Panc1 (cell line): ENCODE results near the gene NUDT19. TPM values are rescaled to one million over a fixed set of nuclear protein-coding genes. Genes with fewer than 3 reads are reported as not detected.
A peak's percentile ranks its signal among the peaks of the same experiment; 100 is the strongest.

ENCODE experiments used
- ATAC-seq: fragments of 200-7000 bp; cut with Tn5 transposase; 2 replicates; pipeline ENCODE4 v1.9.1; 2020; ENCODE audit warnings: mild to moderate bottlenecking, moderate library complexity
- BruUV-seq: library from RNA; stranded (reverse); fragments of 400-500 nt; replicated peaks from 2 replicates; lab custom pipeline; 2021; lab: Mats Ljungman, UMichigan
- CTCF ChIA-PET: fragments of 300-600 bp; sonication (Branson Sonifier 250); formaldehyde crosslinking; loops from one replicate; lab custom pipeline; 2022; ENCODE audit warnings: antibody characterized with exemption; lab: Charles Lee
- POLR2A ChIA-PET: fragments of 300-600 bp; sonication (Branson Sonifier 250); formaldehyde crosslinking; loops from one replicate; lab custom pipeline; 2022; ENCODE audit warnings: antibody characterized with exemption; lab: Charles Lee
- DNase-seq: peaks from one replicate; pipeline ENCODE4 v3.0.0-alpha.2; 2010; ENCODE audit warnings: low read depth, low spot score
- H3K27ac ChIP-seq: 2 replicates; pipeline ENCODE4 v1.5.1; 2011; ENCODE audit warnings: mild to moderate bottlenecking, low read length, inconsistent platforms
- H3K27me3 ChIP-seq: fragments of 200-500 bp; sonication (Bioruptor generic); 2 replicates; pipeline ENCODE4 v1.6.0; 2014; ENCODE audit warnings: low read length, inconsistent platforms; ENCODE audit not compliant: control insufficient read depth, insufficient read depth
- H3K36me3 ChIP-seq: fragments of 200-500 bp; sonication (Bioruptor generic); 2 replicates; pipeline ENCODE4 v1.5.1; 2014; ENCODE audit warnings: inconsistent platforms, mild to moderate bottlenecking, low read length, moderate library complexity; ENCODE audit not compliant: control insufficient read depth, insufficient read depth
- H3K4me1 ChIP-seq: 2 replicates; pipeline ENCODE4 v1.5.1; 2011; ENCODE audit warnings: inconsistent platforms, mild to moderate bottlenecking, low read length, moderate library complexity; ENCODE audit not compliant: control insufficient read depth, insufficient read depth
- H3K4me3 ChIP-seq, 2 experiments: 2 replicates each; pipeline ENCODE4 v1.5.1; 2011 to 2012; ENCODE audit warnings: low read depth in 2 of 2, low read length in 2 of 2, mild to moderate bottlenecking in 2 of 2, inconsistent platforms in 1 of 2, moderate library complexity in 1 of 2
- H3K9me3 ChIP-seq: fragments of 200-500 bp; sonication (Bioruptor generic); 2 replicates; pipeline ENCODE4 v1.5.1; 2014; ENCODE audit warnings: low read depth, mild to moderate bottlenecking, inconsistent platforms, low read length, moderate library complexity; ENCODE audit not compliant: control insufficient read depth, insufficient read depth
- CTCF ChIP-seq: fragments of 450-650 bp; IDR thresholded peaks from 2 replicates; pipeline ENCODE4 v1.5.1; 2017; ENCODE audit warnings: mild to moderate bottlenecking
- POLR2AphosphoS5 ChIP-seq: IDR thresholded peaks from 2 replicates; pipeline ENCODE4 v1.6.1; 2012; ENCODE audit warnings: mild to moderate bottlenecking, low read depth, low read length, moderate library complexity
- REST ChIP-seq, 2 experiments: IDR thresholded peaks; 2 replicates each; pipeline ENCODE4 v1.6.1; 2011 to 2012; ENCODE audit warnings: low read depth in 2 of 2, control low read depth in 1 of 2, low read length in 1 of 2, mild to moderate bottlenecking in 1 of 2, moderate library complexity in 1 of 2; ENCODE audit not compliant: insufficient read depth in 1 of 2
- SIN3A ChIP-seq: IDR thresholded peaks from 2 replicates; pipeline ENCODE4 v1.6.1; 2012; ENCODE audit warnings: low read depth, mild to moderate bottlenecking, low read length, moderate library complexity, borderline replicate concordance; ENCODE audit not compliant: insufficient read depth
- TCF7L2 ChIP-seq: IDR thresholded peaks from 2 replicates; pipeline ENCODE4 v1.6.1; 2011; ENCODE audit warnings: mild to moderate bottlenecking, low read depth, low read length, inconsistent platforms
- in situ Hi-C: cut with HindIII; loops from 2 replicates; pipeline ENCODE4 v1.10.0; 2016; ENCODE audit warnings: low sequenced_read_pairs, low pct_unique_long_range_greater_than_20kb
- intact Hi-C: fragments of 100-400 bp; cut with micrococcal nuclease; formaldehyde crosslinking; loops from one replicate; pipeline ENCODE4 v1.10.0; 2022; ENCODE audit not compliant: unreplicated experiment
- total RNA-seq: library from RNA; stranded (reverse); gene quantifications from one replicate; pipeline ENCODE4 v1.2.1, GENCODE V29; 2021; ENCODE audit not compliant: unreplicated experiment

The NUDT19 gene
- total RNA-seq, 1 experiment from 2014 or later: 41.4 TPM

GRCh38 chr19:32674153-32674930 is 17.3 kb upstream of the NUDT19 start:
- no peaks in the 10 kb centered on the region for H3K36me3 ChIP-seq
- no peak for DNase-seq
- TF ChIP-seq POLR2AphosphoS5: no peak
- no peak for TF ChIP-seq TCF7L2
- no peak for TF ChIP-seq REST (IDR thresholded peaks at IDR 0.05; ENCODE audit: insufficient read depth in 1 of 2, low read depth in 2 of 2, low read length in 1 of 2)
- TF ChIP-seq SIN3A: no peak
- no peak for TF ChIP-seq CTCF
- ATAC-seq: peak; percentile 3
- no peaks in the 10 kb centered on the region for H3K9me3 ChIP-seq
- no peaks in the 10 kb centered on the region for H3K27me3 ChIP-seq
- H3K4me3 ChIP-seq: peak overlapping the region; percentile 75 to 95
- ChIA-PET CTCF (no interaction called here), POLR2A (interaction anchor here (0.5 kb wide), 1 partner anchor 207 kb away, joined by 4 read pairs; no protein-coding TSS in a partner anchor)
- H3K4me1 ChIP-seq: peaks cover 14% of the 10 kb centered on the region; the same call in 1 of the 2 replicates
- intact Hi-C loops (no loop called here), in situ Hi-C loops (no loop called here)
- H3K27ac ChIP-seq: peak overlapping the region; percentile 57; the same call in 1 of the 2 replicates
- BruUV-seq: TSS peak; percentile 76

- Histone ChIP-seq H3K9me3 (no peaks in the 10 kb centered on the region), H3K36me3 (no peaks in the 10 kb centered on the region), H3K27ac (peak within 1 kb of the TSS; percentile 81), H3K4me3 (peak within 1 kb of the TSS; percentile 75 to 95), H3K4me1 (peaks cover 11% of the 10 kb centered on the region; the same call in 1 of the 2 replicates), H3K27me3 (no peaks in the 10 kb centered on the region)
- ChIA-PET CTCF (interaction anchor here (0.6 kb wide), 1 partner anchor 180 kb away, joined by 3 read pairs; no protein-coding TSS in a partner anchor), POLR2A (no interaction called here)
- TF ChIP-seq POLR2AphosphoS5 (peak; percentile 67), TCF7L2 (no peak), SIN3A (peak; percentile 80; the same call in 1 of the 2 replicates)
- in situ Hi-C loops (no loop called here), intact Hi-C loops (no loop called here)
- BruUV-seq: no TSS peak
- DNase-seq (peak; percentile 92), ATAC-seq (peak; percentile 97)
These were observed 16.5 kb upstream of the NUDT19 start, which contains the start of gene ANKRD27 for GRCh38 chr19:32674931-32675719. ANKRD27 (minus strand) TSS chr19:32675180; CDS start chr19:32659015, 16,165 bp downstream.
